Body of pancreas (tissue), 4 donors: ENCODE data around the gene CDK5RAP1. TPM values are rescaled to one million over a fixed set of nuclear protein-coding genes. Genes with fewer than 3 reads are reported as not detected.

ENCODE experiments used
- ATAC-seq: fragments of 150-250 bp; one replicate; pipeline ENCODE4 v1.9.1; 2016
- DNase-seq, 4 donors: peaks; one replicate each; pipeline ENCODE4 v3.0.0-alpha.2; 2019
- H3K27ac ChIP-seq, 4 donors: fragments of 200-600 bp; sonication (generic); 1 replicate in 3 of 4; 2 replicates in 1 of 4; pipeline versions ENCODE4 v1.5.1 to v1.6.1; 2016 to 2019; ENCODE audit warnings: mild to moderate bottlenecking in 1 of 4, mixed read lengths in 1 of 4, moderate library complexity in 1 of 4
- H3K27me3 ChIP-seq, 2 donors: fragments of 200-600 bp; sonication (generic); one replicate each; pipeline ENCODE4 v1.6.0; 2016; ENCODE audit warnings: mild to moderate bottlenecking in 1 of 2
- H3K36me3 ChIP-seq, 2 donors: fragments of 200-600 bp; sonication (generic); replicated peaks in 1 of 2; 2 replicates each; pipeline ENCODE4 v1.5.1; 2016; ENCODE audit warnings: low read depth in 2 of 2; ENCODE audit not compliant: insufficient read depth in 1 of 2
- H3K4me1 ChIP-seq: fragments of 200-600 bp; sonication (generic); one replicate; pipeline ENCODE4 v1.6.0; 2016
- H3K4me3 ChIP-seq, 2 donors: fragments of 200-600 bp; sonication (generic); 1 replicate in 1 of 2; 2 replicates in 1 of 2; pipeline ENCODE4 v1.5.1; 2016 to 2019
- H3K9me3 ChIP-seq, 3 donors: fragments of 200-600 bp; sonication (generic); 1 replicate in 2 of 3; 2 replicates in 1 of 3; pipeline ENCODE4 v1.5.1; 2016
- POLR2A ChIP-seq, 3 donors: fragments of 450-650 bp; IDR thresholded peaks; one replicate each; pipeline ENCODE4 v1.6.1; 2016; ENCODE audit warnings: antibody characterized with exemption in 3 of 3, mild to moderate bottlenecking in 2 of 3
- WGBS, 2 donors: methylation state at CpG; one replicate each; pipeline ENCODE4 v1.1.5; 2017; 5-methylcytosine and 5-hydroxymethylcytosine counted together
- intact Hi-C: fragments of 100-400 bp; cut with DNase I; formaldehyde crosslinking; loops from one replicate; pipeline ENCODE4 v1.15.1; 2023
- total RNA-seq, 2 donors: library from RNA; depleted of rRNA; stranded (reverse); fragments of >200 nt; gene quantifications; one replicate each; pipeline ENCODE4 v1.1.0, GENCODE V29; 2016
- TF ChIP-seq, protein P1 (sequence below), 7 experiments: fragments of 450-650 bp in 4 of 7; fragments of 200-600 bp in 3 of 7; sonication (generic) in 3 of 7; IDR thresholded peaks; one replicate each; pipeline ENCODE4 v1.5.1; 2016 to 2019; ENCODE audit warnings: antibody characterized with exemption in 7 of 7

The CDK5RAP1 gene
- total RNA-seq, 2 donors from 2014 or later, result 8.8 to 27.0 TPM

DNA sequence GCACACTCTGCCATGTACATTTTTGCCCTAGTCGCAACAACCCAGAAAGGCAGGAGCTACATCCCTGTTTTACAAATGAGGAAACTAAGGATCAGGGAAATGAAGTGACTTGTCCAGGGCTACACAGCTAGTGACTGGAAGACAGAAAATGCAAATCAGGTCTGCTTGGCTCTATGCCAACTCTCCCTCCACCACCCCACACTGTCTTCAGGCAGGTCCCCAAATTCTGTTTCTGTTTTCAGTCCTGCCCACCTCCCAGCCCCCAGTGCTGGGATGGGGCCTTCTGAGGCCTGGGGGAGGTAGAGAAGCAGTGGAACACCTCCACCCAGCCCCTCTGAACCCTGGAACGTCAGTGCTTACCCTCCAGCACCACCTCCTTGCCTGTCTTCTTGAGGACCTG lies 37.2 kb upstream of the CDK5RAP1 start:
- DNase-seq (no peak), ATAC-seq (no peak)
- no peak overlapping the region for H3K4me3 ChIP-seq
- no peaks in the 10 kb centered on the region for H3K27me3 ChIP-seq
- TF ChIP-seq, protein P1, sequence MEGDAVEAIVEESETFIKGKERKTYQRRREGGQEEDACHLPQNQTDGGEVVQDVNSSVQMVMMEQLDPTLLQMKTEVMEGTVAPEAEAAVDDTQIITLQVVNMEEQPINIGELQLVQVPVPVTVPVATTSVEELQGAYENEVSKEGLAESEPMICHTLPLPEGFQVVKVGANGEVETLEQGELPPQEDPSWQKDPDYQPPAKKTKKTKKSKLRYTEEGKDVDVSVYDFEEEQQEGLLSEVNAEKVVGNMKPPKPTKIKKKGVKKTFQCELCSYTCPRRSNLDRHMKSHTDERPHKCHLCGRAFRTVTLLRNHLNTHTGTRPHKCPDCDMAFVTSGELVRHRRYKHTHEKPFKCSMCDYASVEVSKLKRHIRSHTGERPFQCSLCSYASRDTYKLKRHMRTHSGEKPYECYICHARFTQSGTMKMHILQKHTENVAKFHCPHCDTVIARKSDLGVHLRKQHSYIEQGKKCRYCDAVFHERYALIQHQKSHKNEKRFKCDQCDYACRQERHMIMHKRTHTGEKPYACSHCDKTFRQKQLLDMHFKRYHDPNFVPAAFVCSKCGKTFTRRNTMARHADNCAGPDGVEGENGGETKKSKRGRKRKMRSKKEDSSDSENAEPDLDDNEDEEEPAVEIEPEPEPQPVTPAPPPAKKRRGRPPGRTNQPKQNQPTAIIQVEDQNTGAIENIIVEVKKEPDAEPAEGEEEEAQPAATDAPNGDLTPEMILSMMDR (IDR thresholded peaks at IDR 0.05), result no peak
- no peak for TF ChIP-seq POLR2A (IDR thresholded peaks at IDR 0.05)
- no peaks in the 10 kb centered on the region for H3K9me3 ChIP-seq
- WGBS, 2 donors, result 81 to 85% methylated on average over 2 of the region's 2 CpGs
- intact Hi-C loops, result no loop called here
- no peak overlapping the region for H3K27ac ChIP-seq
- H3K36me3 ChIP-seq, result no peaks in the 10 kb centered on the region
- peaks cover 24% of the 10 kb centered on the region for H3K4me1 ChIP-seq

GRCh38 chr20:33437141-33437911 lies 36.0 kb upstream of the CDK5RAP1 start:
- DNase-seq, result peak; percentile 30 to 47 (median 39)
- H3K4me1 ChIP-seq, result peaks cover 15% of the 10 kb centered on the region
- no peaks in the 10 kb centered on the region for H3K9me3 ChIP-seq
- TF ChIP-seq, protein P1 (IDR thresholded peaks at IDR 0.05), result no peak
- TF ChIP-seq POLR2A (IDR thresholded peaks at IDR 0.05), result no peak
- H3K4me3 ChIP-seq, result no peak overlapping the region
- ATAC-seq, result peak; percentile 57
- 74 to 81% methylated on average over 12 of the region's 12 CpGs for WGBS, 2 donors
- no peaks in the 10 kb centered on the region for H3K36me3 ChIP-seq
- intact Hi-C loops, result no loop called here
- H3K27me3 ChIP-seq, result no peaks in the 10 kb centered on the region
- H3K27ac ChIP-seq, result peak overlapping the region in 2 of 4 donors; percentile 15 to 60

DNA sequence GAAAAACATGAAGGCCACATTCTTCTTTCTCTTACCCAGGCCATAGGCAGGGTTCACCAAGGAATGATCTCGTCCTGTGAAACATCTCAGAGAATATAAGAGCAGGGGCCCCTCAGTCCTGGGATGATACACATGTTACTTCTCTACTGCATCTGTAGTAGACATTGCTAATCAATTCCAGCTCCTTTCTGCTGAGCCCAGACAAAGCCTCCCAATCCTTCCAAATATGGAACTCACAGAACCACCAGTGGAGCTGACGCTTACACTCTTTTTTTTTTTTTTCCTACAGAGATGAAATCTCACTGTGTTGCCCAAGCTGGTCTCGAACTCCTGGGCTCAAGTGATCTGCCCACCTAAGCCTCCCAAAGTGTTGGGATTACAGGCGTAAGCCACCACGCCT lies 33.1 kb upstream of the CDK5RAP1 start:
- Histone ChIP-seq H3K36me3 (no peaks in the 10 kb centered on the region), H3K4me1 (peaks cover 6% of the 10 kb centered on the region), H3K27ac (no peak overlapping the region), H3K4me3 (no peak overlapping the region), H3K27me3 (no peaks in the 10 kb centered on the region), H3K9me3 (no peaks in the 10 kb centered on the region)
- no peak for ATAC-seq
- WGBS, 2 donors, result 93 to 98% methylated on average over 5 of the region's 5 CpGs
- no peak for TF ChIP-seq POLR2A (IDR thresholded peaks at IDR 0.05)
- TF ChIP-seq, protein P1 (IDR thresholded peaks at IDR 0.05), result no peak
- intact Hi-C loops, result no loop called here
- no peak for DNase-seq

- TF ChIP-seq POLR2A (IDR thresholded peaks at IDR 0.05), result no peak
- TF ChIP-seq, protein P1 (IDR thresholded peaks at IDR 0.05), result no peak
- Histone ChIP-seq H3K36me3 (no peaks in the 10 kb centered on the region), H3K4me3 (no peak overlapping the region), H3K27ac (peak overlapping the region in 1 of 4 donors; percentile 42), H3K9me3 (no peaks in the 10 kb centered on the region), H3K27me3 (no peaks in the 10 kb centered on the region), H3K4me1 (peaks cover 6% of the 10 kb centered on the region)
- DNase-seq (peak in 3 of 4 donors; percentile 10 to 73 (median 20)), ATAC-seq (no peak)
- 76 to 81% methylated on average over 8 of the region's 8 CpGs for WGBS, 2 donors
- intact Hi-C loops, result no loop called here
Measured at GRCh38 chr20:33433465-33434234, 32.3 kb upstream of the CDK5RAP1 start.
